ENCODE results near the gene NUDT15.
A peak's percentile ranks its signal among the peaks of the same experiment; 100 is the strongest.

The NUDT15 gene

DNA sequence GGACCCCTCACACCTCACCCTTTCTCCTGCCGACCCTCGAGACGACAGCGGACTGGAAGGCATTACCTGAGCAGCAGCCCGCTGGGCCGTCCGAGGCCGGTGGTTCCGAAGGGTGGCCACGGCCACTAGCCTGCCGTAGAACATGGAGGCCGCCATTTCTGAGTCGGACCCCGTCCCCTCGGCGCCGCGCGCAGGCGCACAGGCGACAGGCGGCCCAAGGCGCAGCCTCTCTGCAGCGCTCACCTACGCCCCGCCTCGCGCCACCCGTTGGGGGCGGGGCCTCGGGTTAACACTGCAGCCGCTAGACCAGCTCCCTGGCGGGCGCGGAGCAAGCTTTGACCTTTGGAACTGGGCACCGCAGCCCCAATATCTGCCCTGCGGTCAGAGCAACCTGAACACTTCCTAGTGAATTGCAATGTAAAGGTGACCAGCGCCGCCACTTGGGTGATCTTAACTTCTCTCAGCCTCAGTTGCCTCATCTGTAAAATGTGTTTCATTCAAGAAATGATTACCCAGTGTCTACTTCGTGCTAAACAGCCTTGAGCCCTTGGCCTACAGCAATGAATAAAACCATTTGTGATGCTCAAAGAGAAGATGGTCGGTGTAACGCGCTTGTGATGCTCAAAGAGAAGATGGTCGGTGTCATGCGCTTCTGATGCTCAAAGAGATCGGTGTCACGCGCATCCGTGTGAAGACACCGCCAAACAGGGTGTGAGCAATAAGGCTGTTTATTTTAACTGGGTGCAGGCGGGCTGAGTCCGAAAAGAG, 36.2 kb upstream of the NUDT15 start, which contains the start of gene SUCLA2 (continued):
- TF ChIP-seq RBAK (tag by site-specific recombination; IDR thresholded peaks at IDR 0.05): no peak
- no peak for TF ChIP-seq ZNF560 (tag by site-specific recombination; IDR thresholded peaks at IDR 0.05; ENCODE audit: borderline replicate concordance)
- TF ChIP-seq ZNF114 (tag by site-specific recombination; IDR thresholded peaks at IDR 0.05): no peak
- no peak for TF ChIP-seq TRIM28 (IDR thresholded peaks at IDR 0.05; ENCODE audit: borderline replicate concordance, low read length)
- TF ChIP-seq ZXDB (tag by site-specific recombination; IDR thresholded peaks at IDR 0.05): no peak; the same call in none of the 2 replicates
- no peak for TF ChIP-seq ZNF19 (tag by site-specific recombination; IDR thresholded peaks at IDR 0.05; ENCODE audit: low read depth)
- peak; percentile 94; the same call in 1 of the 2 replicates for TF ChIP-seq YY1 (tag by site-specific recombination; IDR thresholded peaks at IDR 0.05)
- TF ChIP-seq, protein P1, sequence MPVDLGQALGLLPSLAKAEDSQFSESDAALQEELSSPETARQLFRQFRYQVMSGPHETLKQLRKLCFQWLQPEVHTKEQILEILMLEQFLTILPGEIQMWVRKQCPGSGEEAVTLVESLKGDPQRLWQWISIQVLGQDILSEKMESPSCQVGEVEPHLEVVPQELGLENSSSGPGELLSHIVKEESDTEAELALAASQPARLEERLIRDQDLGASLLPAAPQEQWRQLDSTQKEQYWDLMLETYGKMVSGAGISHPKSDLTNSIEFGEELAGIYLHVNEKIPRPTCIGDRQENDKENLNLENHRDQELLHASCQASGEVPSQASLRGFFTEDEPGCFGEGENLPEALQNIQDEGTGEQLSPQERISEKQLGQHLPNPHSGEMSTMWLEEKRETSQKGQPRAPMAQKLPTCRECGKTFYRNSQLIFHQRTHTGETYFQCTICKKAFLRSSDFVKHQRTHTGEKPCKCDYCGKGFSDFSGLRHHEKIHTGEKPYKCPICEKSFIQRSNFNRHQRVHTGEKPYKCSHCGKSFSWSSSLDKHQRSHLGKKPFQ (tag by site-specific recombination; IDR thresholded peaks at IDR 0.05): peak; percentile 86
- no peak for TF ChIP-seq OSR2 (tag by site-specific recombination; IDR thresholded peaks at IDR 0.05)
- peak; percentile 49; the same call in 1 of the 2 replicates for TF ChIP-seq KLF9 (tag by site-specific recombination; IDR thresholded peaks at IDR 0.05; ENCODE audit: low read depth)
- peak; percentile 53; the same call in 1 of the 2 replicates for TF ChIP-seq ZNF501 (tag by site-specific recombination; IDR thresholded peaks at IDR 0.05)
- TF ChIP-seq ZBTB48 (tag by site-specific recombination; IDR thresholded peaks at IDR 0.05): no peak
- TF ChIP-seq ZNF660 (tag by site-specific recombination; IDR thresholded peaks at IDR 0.05): peak; percentile 95
- TF ChIP-seq, protein P2, sequence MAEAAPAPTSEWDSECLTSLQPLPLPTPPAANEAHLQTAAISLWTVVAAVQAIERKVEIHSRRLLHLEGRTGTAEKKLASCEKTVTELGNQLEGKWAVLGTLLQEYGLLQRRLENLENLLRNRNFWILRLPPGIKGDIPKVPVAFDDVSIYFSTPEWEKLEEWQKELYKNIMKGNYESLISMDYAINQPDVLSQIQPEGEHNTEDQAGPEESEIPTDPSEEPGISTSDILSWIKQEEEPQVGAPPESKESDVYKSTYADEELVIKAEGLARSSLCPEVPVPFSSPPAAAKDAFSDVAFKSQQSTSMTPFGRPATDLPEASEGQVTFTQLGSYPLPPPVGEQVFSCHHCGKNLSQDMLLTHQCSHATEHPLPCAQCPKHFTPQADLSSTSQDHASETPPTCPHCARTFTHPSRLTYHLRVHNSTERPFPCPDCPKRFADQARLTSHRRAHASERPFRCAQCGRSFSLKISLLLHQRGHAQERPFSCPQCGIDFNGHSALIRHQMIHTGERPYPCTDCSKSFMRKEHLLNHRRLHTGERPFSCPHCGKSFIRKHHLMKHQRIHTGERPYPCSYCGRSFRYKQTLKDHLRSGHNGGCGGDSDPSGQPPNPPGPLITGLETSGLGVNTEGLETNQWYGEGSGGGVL (tag by site-specific recombination; IDR thresholded peaks at IDR 0.05): no peak
- TF ChIP-seq ZNF433 (tag by site-specific recombination; IDR thresholded peaks at IDR 0.05; ENCODE audit: low read depth): no peak
- peak; percentile 42; the same call in 1 of the 2 replicates for TF ChIP-seq ZBTB8A (tag by site-specific recombination; IDR thresholded peaks at IDR 0.05)
- TF ChIP-seq SCRT1 (tag by site-specific recombination; IDR thresholded peaks at IDR 0.05; ENCODE audit: borderline replicate concordance): no peak
- TF ChIP-seq ZNF629 (tag by site-specific recombination; IDR thresholded peaks at IDR 0.05): 0 out of 2 replicates have a peak, but pooled peaks have one; percentile 3
- TF ChIP-seq ZNF184 (tag by site-specific recombination; IDR thresholded peaks at IDR 0.05): no peak
- TF ChIP-seq SP2 (tag by site-specific recombination; IDR thresholded peaks at IDR 0.05): peak; percentile 55
- TF ChIP-seq SP7 (tag by site-specific recombination; IDR thresholded peaks at IDR 0.05): peak; percentile 55
- no peak for TF ChIP-seq ZNF112 (tag by site-specific recombination; IDR thresholded peaks at IDR 0.05)
- TF ChIP-seq ZNF121 (tag by site-specific recombination; IDR thresholded peaks at IDR 0.05): no peak; the same call in 1 of the 2 replicates
- no peak for TF ChIP-seq ZNF248 (tag by site-specific recombination; IDR thresholded peaks at IDR 0.05)
- no peak for TF ChIP-seq ZNF274 (IDR thresholded peaks at IDR 0.05; ENCODE audit: low read length)
- no peak for TF ChIP-seq ZNF274 (tag by site-specific recombination; IDR thresholded peaks at IDR 0.05; ENCODE audit: borderline replicate concordance)
- TF ChIP-seq ZNF302 (tag by site-specific recombination; IDR thresholded peaks at IDR 0.05; ENCODE audit: low read depth): no peak
- no peak for TF ChIP-seq ZNF221 (tag by site-specific recombination; IDR thresholded peaks at IDR 0.05; ENCODE audit: borderline replicate concordance)
- TF ChIP-seq KLF1 (tag by site-specific recombination; IDR thresholded peaks at IDR 0.05): peak; percentile 83
- TF ChIP-seq ZNF701 (tag by site-specific recombination; IDR thresholded peaks at IDR 0.05): no peak
- TF ChIP-seq ZNF148 (tag by site-specific recombination; IDR thresholded peaks at IDR 0.05; ENCODE audit: borderline replicate concordance): no peak
- TF ChIP-seq, protein P3, sequence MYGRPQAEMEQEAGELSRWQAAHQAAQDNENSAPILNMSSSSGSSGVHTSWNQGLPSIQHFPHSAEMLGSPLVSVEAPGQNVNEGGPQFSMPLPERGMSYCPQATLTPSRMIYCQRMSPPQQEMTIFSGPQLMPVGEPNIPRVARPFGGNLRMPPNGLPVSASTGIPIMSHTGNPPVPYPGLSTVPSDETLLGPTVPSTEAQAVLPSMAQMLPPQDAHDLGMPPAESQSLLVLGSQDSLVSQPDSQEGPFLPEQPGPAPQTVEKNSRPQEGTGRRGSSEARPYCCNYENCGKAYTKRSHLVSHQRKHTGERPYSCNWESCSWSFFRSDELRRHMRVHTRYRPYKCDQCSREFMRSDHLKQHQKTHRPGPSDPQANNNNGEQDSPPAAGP (tag by site-specific recombination; IDR thresholded peaks at IDR 0.05): peak; percentile 53; the same call in 1 of the 2 replicates
- no peak for TF ChIP-seq ZNF311 (tag by site-specific recombination; IDR thresholded peaks at IDR 0.05; ENCODE audit: borderline replicate concordance)
- TF ChIP-seq PRDM1 (tag by site-specific recombination; IDR thresholded peaks at IDR 0.05): no peak
